Measurements from ENCODE around the gene MRC2.
A peak's percentile ranks its signal among the peaks of the same experiment; 100 is the strongest.

The MRC2 gene

GRCh38 chr17:62700964-62701705 lies 73.7 kb downstream of the MRC2 start:
- Mint-ChIP-seq H3K9me3 (no peaks in the 10 kb centered on the region), H3K27me3 (ENCODE audit: low read depth) (peaks cover 28% of the 10 kb centered on the region), H3K4me3 (no peak overlapping the region), H3K4me1 (ENCODE audit: low read depth) (no peaks in the 10 kb centered on the region), H3K36me3 (ENCODE audit: low read depth) (no peaks in the 10 kb centered on the region), H3K27ac (no peak overlapping the region)

- Mint-ChIP-seq H3K4me3 (no peak overlapping the region), H3K9me3 (no peaks in the 10 kb centered on the region), H3K27ac (no peak overlapping the region), H3K4me1 (ENCODE audit: low read depth) (no peaks in the 10 kb centered on the region), H3K36me3 (ENCODE audit: low read depth) (no peaks in the 10 kb centered on the region), H3K27me3 (ENCODE audit: low read depth) (peaks cover 33% of the 10 kb centered on the region)
Measured at GRCh38 chr17:62701706-62702085, 74.2 kb downstream of the MRC2 start.

GRCh38 chr17:62702746-62703260 lies 75.3 kb downstream of the MRC2 start:
- Mint-ChIP-seq H3K27ac (no peak overlapping the region), H3K36me3 (ENCODE audit: low read depth) (no peaks in the 10 kb centered on the region), H3K9me3 (no peaks in the 10 kb centered on the region), H3K4me1 (ENCODE audit: low read depth) (no peaks in the 10 kb centered on the region), H3K27me3 (ENCODE audit: low read depth) (peaks cover 40% of the 10 kb centered on the region), H3K4me3 (no peak overlapping the region)

GRCh38 chr17:62703261-62703775 lies 75.8 kb downstream of the MRC2 start:
- no peaks in the 10 kb centered on the region for H3K36me3 Mint-ChIP-seq (ENCODE audit: low read depth)
- no peaks in the 10 kb centered on the region for H3K4me1 Mint-ChIP-seq (ENCODE audit: low read depth)
- H3K9me3 Mint-ChIP-seq: no peaks in the 10 kb centered on the region
- H3K4me3 Mint-ChIP-seq: peak overlapping the region; percentile 21
- H3K27ac Mint-ChIP-seq: no peak overlapping the region
- peaks cover 38% of the 10 kb centered on the region for H3K27me3 Mint-ChIP-seq (ENCODE audit: low read depth)

- Mint-ChIP-seq H3K27me3 (ENCODE audit: low read depth) (peaks cover 38% of the 10 kb centered on the region), H3K4me3 (peak overlapping the region; percentile 21), H3K36me3 (ENCODE audit: low read depth) (no peaks in the 10 kb centered on the region), H3K4me1 (ENCODE audit: low read depth) (no peaks in the 10 kb centered on the region), H3K9me3 (no peaks in the 10 kb centered on the region), H3K27ac (no peak overlapping the region)
Measured at GRCh38 chr17:62703776-62704380, 76.4 kb downstream of the MRC2 start.

GRCh38 chr17:62704381-62704971 lies 77.0 kb downstream of the MRC2 start:
- Mint-ChIP-seq H3K4me1 (ENCODE audit: low read depth) (no peaks in the 10 kb centered on the region), H3K27me3 (ENCODE audit: low read depth) (peaks cover 38% of the 10 kb centered on the region), H3K36me3 (ENCODE audit: low read depth) (no peaks in the 10 kb centered on the region), H3K9me3 (no peaks in the 10 kb centered on the region), H3K4me3 (peak overlapping the region; percentile 31), H3K27ac (no peak overlapping the region)

GRCh38 chr17:62705156-62705777 lies 77.8 kb downstream of the MRC2 start:
- no peak overlapping the region for H3K27ac Mint-ChIP-seq
- H3K36me3 Mint-ChIP-seq (ENCODE audit: low read depth): no peaks in the 10 kb centered on the region
- peak overlapping the region; percentile 48 for H3K4me3 Mint-ChIP-seq
- peaks cover 41% of the 10 kb centered on the region for H3K27me3 Mint-ChIP-seq (ENCODE audit: low read depth)
- H3K4me1 Mint-ChIP-seq (ENCODE audit: low read depth): no peaks in the 10 kb centered on the region
- no peaks in the 10 kb centered on the region for H3K9me3 Mint-ChIP-seq

GRCh38 chr17:62705778-62706597 lies 78.5 kb downstream of the MRC2 start:
- H3K9me3 Mint-ChIP-seq: no peaks in the 10 kb centered on the region
- H3K4me3 Mint-ChIP-seq: no peak overlapping the region
- H3K27ac Mint-ChIP-seq: no peak overlapping the region
- H3K4me1 Mint-ChIP-seq (ENCODE audit: low read depth): no peaks in the 10 kb centered on the region
- H3K36me3 Mint-ChIP-seq (ENCODE audit: low read depth): no peaks in the 10 kb centered on the region
- H3K27me3 Mint-ChIP-seq (ENCODE audit: low read depth): peaks cover 40% of the 10 kb centered on the region

- H3K27ac Mint-ChIP-seq: no peak overlapping the region
- H3K4me1 Mint-ChIP-seq (ENCODE audit: low read depth): no peaks in the 10 kb centered on the region
- H3K36me3 Mint-ChIP-seq (ENCODE audit: low read depth): no peaks in the 10 kb centered on the region
- H3K4me3 Mint-ChIP-seq: no peak overlapping the region
- H3K27me3 Mint-ChIP-seq (ENCODE audit: low read depth): peaks cover 38% of the 10 kb centered on the region
- no peaks in the 10 kb centered on the region for H3K9me3 Mint-ChIP-seq
Measured at GRCh38 chr17:62706598-62707424, 79.3 kb downstream of the MRC2 start.

- Mint-ChIP-seq H3K9me3 (no peaks in the 10 kb centered on the region), H3K4me3 (no peak overlapping the region), H3K4me1 (ENCODE audit: low read depth) (no peaks in the 10 kb centered on the region), H3K27ac (no peak overlapping the region), H3K27me3 (ENCODE audit: low read depth) (peaks cover 38% of the 10 kb centered on the region), H3K36me3 (ENCODE audit: low read depth) (no peaks in the 10 kb centered on the region)
Measured at GRCh38 chr17:62707425-62707739, 79.9 kb downstream of the MRC2 start.

- H3K27me3 Mint-ChIP-seq (ENCODE audit: low read depth): peaks cover 41% of the 10 kb centered on the region
- H3K27ac Mint-ChIP-seq: no peak overlapping the region
- H3K9me3 Mint-ChIP-seq: no peaks in the 10 kb centered on the region
- H3K36me3 Mint-ChIP-seq (ENCODE audit: low read depth): no peaks in the 10 kb centered on the region
- H3K4me1 Mint-ChIP-seq (ENCODE audit: low read depth): no peaks in the 10 kb centered on the region
- H3K4me3 Mint-ChIP-seq: no peak overlapping the region
Measured at GRCh38 chr17:62708587-62708986, 81.1 kb downstream of the MRC2 start.

GRCh38 chr17:62712171-62712581 lies 84.7 kb downstream of the MRC2 start:
- Mint-ChIP-seq H3K27ac (no peak overlapping the region), H3K36me3 (ENCODE audit: low read depth) (no peaks in the 10 kb centered on the region), H3K4me1 (ENCODE audit: low read depth) (no peaks in the 10 kb centered on the region), H3K27me3 (ENCODE audit: low read depth) (peaks cover 27% of the 10 kb centered on the region), H3K4me3 (no peak overlapping the region), H3K9me3 (no peaks in the 10 kb centered on the region)

- Mint-ChIP-seq H3K27me3 (ENCODE audit: low read depth) (peaks cover 30% of the 10 kb centered on the region), H3K9me3 (no peaks in the 10 kb centered on the region), H3K4me3 (no peak overlapping the region), H3K36me3 (ENCODE audit: low read depth) (no peaks in the 10 kb centered on the region), H3K27ac (no peak overlapping the region), H3K4me1 (ENCODE audit: low read depth) (no peaks in the 10 kb centered on the region)
Measured at GRCh38 chr17:62713086-62713881, 85.8 kb downstream of the MRC2 start.
